Anterior cingulate cortex (tissue), 58 donors: ENCODE results near the gene TMEM143.
"Not testable (repeated sequence)": the region's sequence is repeated elsewhere in the genome, so short reads cannot be mapped to it uniquely, and the experiment has no call there.

Source experiments
- DNase-seq, 58 donors: peaks; one replicate each; lab custom pipeline; 2025; lab: John Stamatoyannopoulos, UW

Gene TMEM143

GRCh38 chr19:48391100-48392005, 27.6 kb upstream of the TMEM143 start, which contains the start of gene KDELR1:
KDELR1 (minus strand) TSS chr19:48391551; CDS start chr19:48391358, 193 bp downstream.
- DNase-seq = peak in 57 of 58 donors; percentile 39 to 89 (median 69)

- DNase-seq = peak in 45 of 58 donors; percentile 8 to 75 (median 42)
Measured at GRCh38 chr19:48390188-48391099, 26.7 kb upstream of the TMEM143 start.

GRCh38 chr19:48386981-48387380, 23.2 kb upstream of the TMEM143 start:
- DNase-seq = no peak

GRCh38 chr19:48385461-48386087, 21.8 kb upstream of the TMEM143 start:
- DNase-seq = no peak

- DNase-seq = no peak
Measured at GRCh38 chr19:48382286-48382685, 18.5 kb upstream of the TMEM143 start.

- DNase-seq = no peak
Measured at GRCh38 chr19:48381178-48381950, 17.6 kb upstream of the TMEM143 start.

GRCh38 chr19:48379058-48379457, 15.3 kb upstream of the TMEM143 start:
- DNase-seq = no peak

- no peak for DNase-seq
Measured at GRCh38 chr19:48378194-48378570, 14.4 kb upstream of the TMEM143 start.

GRCh38 chr19:48373567-48373966, 9.8 kb upstream of the TMEM143 start:
- DNase-seq = no peak

- DNase-seq = peak in 6 of 58 donors; percentile 9 to 38 (median 20)
Measured at GRCh38 chr19:48372904-48373303, 9.2 kb upstream of the TMEM143 start.

- not testable (repeated sequence) for DNase-seq
Measured at GRCh38 chr19:48371771-48372170, 8.0 kb upstream of the TMEM143 start.

- no peak for DNase-seq
Measured at GRCh38 chr19:48371367-48371766, 7.6 kb upstream of the TMEM143 start.

GRCh38 chr19:48370955-48371354, 7.2 kb upstream of the TMEM143 start:
- DNase-seq = no peak

GRCh38 chr19:48368936-48369335, 5.2 kb upstream of the TMEM143 start:
- no peak for DNase-seq

- no peak for DNase-seq
Measured at GRCh38 chr19:48367855-48368254, 4.1 kb upstream of the TMEM143 start.

- no peak for DNase-seq
Measured at GRCh38 chr19:48365602-48366001, 1.9 kb upstream of the TMEM143 start.

- DNase-seq = no peak
Measured at GRCh38 chr19:48364598-48365348, 1.0 kb upstream of the TMEM143 start.

- DNase-seq = peak in 15 of 58 donors; percentile 52 to 84 (median 69)
Measured at GRCh38 chr19:48363500-48363809, 285 bp downstream of the TMEM143 start.
